ENCODE results near the gene TRIM29.

DNA sequence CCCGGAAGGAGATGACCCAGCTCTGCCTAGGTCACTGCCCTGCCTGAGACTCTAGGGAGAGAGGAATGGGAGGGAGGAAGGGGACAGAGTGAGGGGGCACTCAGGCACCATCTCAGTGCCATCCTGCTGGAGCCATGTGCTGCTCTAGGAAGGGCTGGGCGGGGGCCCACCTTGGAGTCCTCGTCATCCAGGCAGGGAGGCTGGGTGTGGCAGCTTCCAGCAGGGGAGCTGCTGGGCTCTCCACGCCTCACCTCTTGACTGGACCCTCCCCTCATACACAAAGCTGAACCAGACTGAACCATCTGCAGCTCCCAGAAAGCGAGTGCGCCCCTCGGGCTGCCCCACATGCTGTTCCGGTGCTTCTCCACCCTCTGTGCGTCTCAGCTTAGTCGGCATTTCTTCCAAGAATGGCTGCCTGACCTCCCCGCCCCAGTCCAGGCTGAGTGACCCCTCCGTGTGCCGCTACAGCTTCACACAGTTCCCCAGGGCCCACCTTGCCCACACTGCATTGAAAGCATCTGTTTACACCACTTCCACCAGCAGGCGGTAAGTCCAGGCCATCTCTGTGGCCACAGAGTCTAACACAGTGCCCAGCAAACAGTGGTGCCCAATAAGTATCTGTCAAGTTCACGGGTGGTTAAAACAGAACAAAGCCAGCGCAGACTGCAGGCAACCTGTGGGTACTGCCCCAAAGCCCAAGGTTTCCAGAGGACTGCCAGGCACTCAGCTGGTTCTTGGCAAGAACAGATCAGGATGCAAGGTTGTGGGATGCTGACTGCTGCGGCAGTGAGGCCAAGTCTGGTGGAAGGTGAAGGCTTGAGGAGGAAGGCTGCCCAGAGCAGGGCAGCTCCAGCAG is 9.4 kb upstream of the TRIM29 start:
- TF ChIP-seq RAD21 (CRISPR knock-in tag; IDR thresholded peaks at IDR 0.05) (no peak), POLR2AphosphoS5 (IDR thresholded peaks at IDR 0.05; ENCODE audit: low read depth, low read length) (no peak)

Data from HepG2 (cell line).